KMS-11 (cell line): Measurements from ENCODE around the gene FAM219A.

ENCODE experiments used
- H2AFZ ChIP-seq: fragments of 200-600 bp; sonication (generic); 2 replicates; pipeline ENCODE4 v1.6.1; 2016; ENCODE audit warnings: antibody characterized with exemption, mixed run types, low read depth
- H3K27ac ChIP-seq: fragments of 200-600 bp; sonication (generic); 2 replicates; pipeline ENCODE4 v1.6.1; 2016; ENCODE audit warnings: mild to moderate bottlenecking, mixed run types
- H3K27me3 ChIP-seq: fragments of 200-600 bp; sonication (generic); 2 replicates; pipeline ENCODE4 v1.6.1; 2017; ENCODE audit warnings: mild to moderate bottlenecking, low read depth, mixed run types, moderate library complexity; ENCODE audit not compliant: insufficient read depth
- H3K36me3 ChIP-seq: fragments of 200-600 bp; sonication (generic); 2 replicates; pipeline ENCODE4 v1.6.1; 2017; ENCODE audit warnings: mild to moderate bottlenecking, mixed run types; ENCODE audit not compliant: insufficient read depth
- H3K4me1 ChIP-seq: fragments of 200-600 bp; sonication (generic); 2 replicates; pipeline ENCODE4 v1.6.1; 2016; ENCODE audit warnings: mild to moderate bottlenecking, low read depth, mixed run types; ENCODE audit not compliant: poor library complexity, severe bottlenecking
- H3K4me2 ChIP-seq: fragments of 200-600 bp; sonication (generic); 2 replicates; pipeline ENCODE4 v1.7.0; 2016; ENCODE audit warnings: mild to moderate bottlenecking, mixed run types
- H3K4me3 ChIP-seq: fragments of 200-600 bp; sonication (generic); IDR thresholded peaks from 2 replicates; pipeline ENCODE4 v1.6.1; 2017; ENCODE audit warnings: low read depth, low read length, mixed read lengths; ENCODE audit not compliant: insufficient read depth
- H3K79me2 ChIP-seq: fragments of 200-600 bp; sonication (generic); 2 replicates; pipeline ENCODE4 v1.6.1; 2016; ENCODE audit warnings: low read depth, mixed run types; ENCODE audit not compliant: insufficient read depth
- H3K9ac ChIP-seq: fragments of 200-600 bp; sonication (generic); 2 replicates; pipeline ENCODE4 v1.6.1; 2016; ENCODE audit warnings: mild to moderate bottlenecking, mixed run types
- H4K20me1 ChIP-seq: fragments of 200-600 bp; sonication (generic); 2 replicates; pipeline ENCODE4 v1.6.1; 2016; ENCODE audit warnings: mild to moderate bottlenecking, mixed run types; ENCODE audit not compliant: insufficient read depth
- TF ChIP-seq, protein P1 (sequence below): fragments of 200-600 bp; sonication (generic); conservative IDR thresholded peaks from 2 replicates; pipeline ENCODE4 v1.6.1; 2017; ENCODE audit warnings: low read depth, mild to moderate bottlenecking, antibody characterized with exemption, low read length, moderate library complexity, mixed read lengths

The FAM219A gene

DNA sequence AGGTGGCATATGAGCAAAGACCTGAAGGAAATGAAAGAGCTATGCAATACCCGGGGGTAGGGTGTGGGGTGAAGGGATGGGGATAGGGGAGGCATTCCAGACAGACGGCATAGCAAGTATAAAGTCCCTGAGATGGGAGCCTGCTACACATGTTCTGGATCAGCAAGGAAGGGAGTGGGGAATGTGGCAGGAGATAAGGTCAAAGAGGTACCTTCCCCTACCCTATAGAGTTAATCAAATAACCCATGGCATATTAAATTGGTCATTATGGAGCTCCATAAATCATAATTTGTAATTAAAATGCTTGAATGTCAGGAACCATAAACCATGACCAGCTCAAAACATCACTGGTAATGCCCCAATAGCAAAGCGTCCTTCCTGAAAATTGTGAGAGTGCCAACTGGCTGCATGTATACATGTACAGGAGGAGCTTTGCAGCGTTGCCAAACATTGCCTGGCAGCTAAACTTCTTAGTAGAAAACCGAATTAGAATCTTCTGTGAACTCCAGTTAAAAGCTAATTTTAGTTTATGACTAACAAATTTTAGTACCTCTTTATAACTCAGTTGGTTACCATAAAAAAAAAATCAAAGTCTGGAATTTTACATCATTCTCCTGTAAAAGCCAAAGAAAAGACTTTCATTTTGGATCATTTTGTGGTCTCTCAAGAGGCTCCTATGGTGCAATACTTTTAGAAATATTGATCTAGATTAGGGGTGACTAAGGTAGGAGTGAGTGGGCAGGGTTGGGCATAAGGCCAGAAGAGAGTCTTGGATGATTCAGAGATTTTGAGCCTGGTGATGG is 4.9 kb upstream of the FAM219A start:
- no peak overlapping the region for H3K4me2 ChIP-seq
- no peak overlapping the region for H3K4me3 ChIP-seq
- H2AFZ ChIP-seq, result no peak overlapping the region
- H3K27ac ChIP-seq, result no peak overlapping the region
- H3K9ac ChIP-seq, result no peak overlapping the region
- H4K20me1 ChIP-seq, result no peaks in the 10 kb centered on the region
- H3K79me2 ChIP-seq, result no peaks in the 10 kb centered on the region
- 0 out of 2 replicates have a peak, but pooled peaks cover 2% of the 10 kb centered on the region for H3K27me3 ChIP-seq
- no peaks in the 10 kb centered on the region for H3K36me3 ChIP-seq
- TF ChIP-seq, protein P1, sequence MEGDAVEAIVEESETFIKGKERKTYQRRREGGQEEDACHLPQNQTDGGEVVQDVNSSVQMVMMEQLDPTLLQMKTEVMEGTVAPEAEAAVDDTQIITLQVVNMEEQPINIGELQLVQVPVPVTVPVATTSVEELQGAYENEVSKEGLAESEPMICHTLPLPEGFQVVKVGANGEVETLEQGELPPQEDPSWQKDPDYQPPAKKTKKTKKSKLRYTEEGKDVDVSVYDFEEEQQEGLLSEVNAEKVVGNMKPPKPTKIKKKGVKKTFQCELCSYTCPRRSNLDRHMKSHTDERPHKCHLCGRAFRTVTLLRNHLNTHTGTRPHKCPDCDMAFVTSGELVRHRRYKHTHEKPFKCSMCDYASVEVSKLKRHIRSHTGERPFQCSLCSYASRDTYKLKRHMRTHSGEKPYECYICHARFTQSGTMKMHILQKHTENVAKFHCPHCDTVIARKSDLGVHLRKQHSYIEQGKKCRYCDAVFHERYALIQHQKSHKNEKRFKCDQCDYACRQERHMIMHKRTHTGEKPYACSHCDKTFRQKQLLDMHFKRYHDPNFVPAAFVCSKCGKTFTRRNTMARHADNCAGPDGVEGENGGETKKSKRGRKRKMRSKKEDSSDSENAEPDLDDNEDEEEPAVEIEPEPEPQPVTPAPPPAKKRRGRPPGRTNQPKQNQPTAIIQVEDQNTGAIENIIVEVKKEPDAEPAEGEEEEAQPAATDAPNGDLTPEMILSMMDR, result no peak
- no peaks in the 10 kb centered on the region for H3K4me1 ChIP-seq

DNA sequence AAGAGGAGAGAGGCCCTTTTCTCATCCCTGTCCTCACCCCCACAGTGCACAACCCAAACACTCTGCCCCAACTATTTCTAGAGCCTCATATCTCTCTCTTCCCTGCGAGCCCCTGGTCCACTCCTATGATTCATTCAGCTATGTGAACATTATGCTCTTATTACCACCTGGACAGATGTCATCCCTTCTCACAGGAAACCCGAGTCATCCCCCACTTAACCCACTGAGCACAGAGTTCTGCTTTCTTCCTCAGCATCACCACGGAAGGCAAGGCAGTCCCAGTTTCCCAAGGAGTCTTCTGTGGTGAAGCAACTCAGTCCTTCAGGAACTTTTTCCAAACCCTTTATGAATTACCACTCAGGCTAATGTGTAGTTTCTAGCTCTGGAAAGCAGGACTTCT is 1.6 kb upstream of the FAM219A start:
- no peaks in the 10 kb centered on the region for H4K20me1 ChIP-seq
- peaks cover 7% of the 10 kb centered on the region for H3K4me1 ChIP-seq
- H2AFZ ChIP-seq, result no peak overlapping the region
- no peak overlapping the region for H3K9ac ChIP-seq
- H3K4me3 ChIP-seq, result no peak overlapping the region
- no peak overlapping the region for H3K4me2 ChIP-seq
- 0 out of 2 replicates have a peak, but pooled peaks cover 2% of the 10 kb centered on the region for H3K27me3 ChIP-seq
- TF ChIP-seq, protein P1, result no peak
- H3K27ac ChIP-seq, result no peak overlapping the region
- peaks cover 19% of the 10 kb centered on the region; the same call in 1 of the 2 replicates for H3K79me2 ChIP-seq
- no peaks in the 10 kb centered on the region for H3K36me3 ChIP-seq

DNA sequence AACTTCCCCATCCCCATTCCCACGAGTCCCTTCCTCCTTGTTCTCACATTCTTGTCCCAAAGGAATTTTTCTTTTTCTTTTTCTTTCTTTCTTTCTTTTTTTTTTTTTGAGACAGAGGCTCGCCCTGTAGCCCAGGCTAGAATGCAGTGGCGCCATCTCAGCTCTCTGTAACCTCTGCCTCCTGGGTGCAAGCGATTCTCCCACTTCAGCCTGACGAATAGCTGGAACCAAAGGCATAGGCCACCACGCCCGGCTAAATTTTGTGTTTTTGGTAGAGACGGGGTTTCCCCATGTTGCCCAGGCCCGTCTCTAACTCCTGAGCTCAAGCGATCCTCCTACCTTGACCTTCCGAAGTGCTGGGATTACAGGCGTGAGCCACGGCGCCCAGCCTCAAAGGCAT is 986 bp upstream of the FAM219A start:
- no peak overlapping the region for H3K9ac ChIP-seq
- TF ChIP-seq, protein P1, result no peak
- 0 out of 2 replicates have a peak, but pooled peaks cover 2% of the 10 kb centered on the region for H3K27me3 ChIP-seq
- H3K4me2 ChIP-seq, result peak overlapping the region; percentile 38; the same call in 1 of the 2 replicates
- no peaks in the 10 kb centered on the region for H4K20me1 ChIP-seq
- H3K79me2 ChIP-seq, result peaks cover 19% of the 10 kb centered on the region
- peak overlapping the region; percentile 47; the same call in 1 of the 2 replicates for H2AFZ ChIP-seq
- H3K4me1 ChIP-seq, result peaks cover 13% of the 10 kb centered on the region
- H3K36me3 ChIP-seq, result no peaks in the 10 kb centered on the region
- H3K4me3 ChIP-seq, result no peak overlapping the region
- H3K27ac ChIP-seq, result no peak overlapping the region

DNA sequence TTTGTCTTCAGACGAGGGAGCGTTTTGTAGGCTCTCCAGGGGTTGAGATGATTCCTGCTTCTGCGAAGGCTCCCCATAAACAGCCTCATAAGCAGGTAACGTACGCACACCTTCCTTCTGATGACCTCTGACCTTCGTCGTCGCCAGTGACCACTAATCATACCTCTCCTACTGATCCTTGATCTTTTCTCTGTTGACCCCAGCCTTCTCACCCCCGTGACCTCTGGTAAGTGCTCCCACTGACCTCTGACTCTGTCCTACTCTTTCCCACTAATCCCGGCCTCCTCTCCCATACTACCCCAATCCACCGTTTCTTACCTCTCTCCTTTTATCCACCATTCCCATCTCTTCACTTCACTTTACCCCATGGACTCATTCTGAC is 580 bp upstream of the FAM219A start:
- Histone ChIP-seq H2AFZ (peak overlapping the region; percentile 47; the same call in 1 of the 2 replicates), H3K4me2 (peak overlapping the region; percentile 38; the same call in 1 of the 2 replicates), H3K36me3 (no peaks in the 10 kb centered on the region), H3K27me3 (0 out of 2 replicates have a peak, but pooled peaks cover 2% of the 10 kb centered on the region), H3K27ac (no peak overlapping the region), H3K4me1 (peaks cover 17% of the 10 kb centered on the region), H3K4me3 (no peak overlapping the region), H3K9ac (no peak overlapping the region), H4K20me1 (no peaks in the 10 kb centered on the region), H3K79me2 (peaks cover 19% of the 10 kb centered on the region)
- TF ChIP-seq, protein P1, result no peak
